Mesenchymal stem cell (in vitro differentiated cells and primary cell): ENCODE measurements around the gene TCAIM.

ENCODE experiments used
- DNase-seq: peaks from one replicate; pipeline ENCODE4 v3.0.0-alpha.2; 2013
- H2AFZ ChIP-seq: one replicate; pipeline ENCODE4 v1.6.1; 2013; ENCODE audit warnings: low read depth, mild to moderate bottlenecking, control low read depth, inconsistent platforms, low read length, moderate library complexity
- H2AK5ac ChIP-seq: 2 replicates; pipeline ENCODE4 v1.6.1; 2013; ENCODE audit warnings: low read length, moderate library complexity, mild to moderate bottlenecking, inconsistent platforms; ENCODE audit not compliant: severe bottlenecking
- H2BK120ac ChIP-seq: one replicate; pipeline ENCODE4 v1.6.1; 2013; ENCODE audit warnings: low read depth, mild to moderate bottlenecking, inconsistent platforms, low read length, moderate library complexity
- H2BK12ac ChIP-seq, 2 experiments: one replicate each; pipeline ENCODE4 v1.6.1; 2013; ENCODE audit warnings: inconsistent platforms in 2 of 2, low read length in 2 of 2, mild to moderate bottlenecking in 2 of 2, moderate library complexity in 2 of 2, control low read depth in 1 of 2
- H2BK15ac ChIP-seq: one replicate; pipeline ENCODE4 v1.6.1; 2013; ENCODE audit warnings: mild to moderate bottlenecking, low read depth, inconsistent platforms; ENCODE audit not compliant: poor library complexity, severe bottlenecking
- H2BK5ac ChIP-seq: 2 replicates; pipeline ENCODE4 v1.6.1; 2013; ENCODE audit warnings: low read depth, mild to moderate bottlenecking, low read length, control low read depth, inconsistent platforms; ENCODE audit not compliant: poor library complexity, severe bottlenecking
- H3K14ac ChIP-seq, 2 experiments: one replicate each; pipeline ENCODE4 v1.6.1; 2013; ENCODE audit warnings: inconsistent platforms in 2 of 2, low read length in 2 of 2, control low read depth in 1 of 2, mild to moderate bottlenecking in 1 of 2, moderate library complexity in 1 of 2
- H3K18ac ChIP-seq, 2 experiments: one replicate each; pipeline ENCODE4 v1.6.1; 2013; ENCODE audit warnings: inconsistent platforms in 2 of 2, low read length in 2 of 2, control low read depth in 1 of 2, low read depth in 1 of 2, mild to moderate bottlenecking in 1 of 2
- H3K23ac ChIP-seq, 2 experiments: one replicate each; pipeline ENCODE4 v1.6.1; 2013; ENCODE audit warnings: inconsistent platforms in 2 of 2, low read length in 2 of 2, mild to moderate bottlenecking in 2 of 2, moderate library complexity in 2 of 2, control low read depth in 1 of 2
- H3K27ac ChIP-seq: 2 replicates; pipeline ENCODE4 v1.5.1; 2013; ENCODE audit warnings: mild to moderate bottlenecking, moderate library complexity, low read length, control low read depth, inconsistent platforms; ENCODE audit not compliant: poor library complexity, severe bottlenecking
- H3K27me3 ChIP-seq, 2 experiments: 2 replicates each; pipeline versions ENCODE4 v1.6.1 to v1.7.0; 2013; ENCODE audit warnings: low read length in 2 of 2, mild to moderate bottlenecking in 2 of 2, moderate library complexity in 2 of 2, control low read depth in 1 of 2, inconsistent platforms in 1 of 2; ENCODE audit not compliant: control insufficient read depth in 1 of 2, insufficient read depth in 1 of 2
- H3K36me3 ChIP-seq, 2 experiments: 2 replicates each; pipeline versions ENCODE4 v1.6.1 to v1.7.0; 2013; ENCODE audit warnings: low read length in 2 of 2, control low read depth in 1 of 2, inconsistent platforms in 1 of 2, low read depth in 1 of 2, mild to moderate bottlenecking in 1 of 2; ENCODE audit not compliant: insufficient read depth in 2 of 2, control insufficient read depth in 1 of 2
- H3K4ac ChIP-seq, 2 experiments: one replicate each; pipeline ENCODE4 v1.6.1; 2013; ENCODE audit warnings: inconsistent platforms in 2 of 2, low read length in 2 of 2, mild to moderate bottlenecking in 2 of 2, moderate library complexity in 2 of 2, control low read depth in 1 of 2, low read depth in 1 of 2
- H3K4me1 ChIP-seq: 2 replicates; pipeline ENCODE4 v1.6.1; 2013; ENCODE audit warnings: low read depth, low read length, control low read depth; ENCODE audit not compliant: control insufficient read depth, insufficient read depth
- H3K4me2 ChIP-seq: 2 replicates; pipeline ENCODE4 v1.6.1; 2013; ENCODE audit warnings: low read length, mild to moderate bottlenecking, inconsistent platforms; ENCODE audit not compliant: poor library complexity, severe bottlenecking
- H3K4me3 ChIP-seq, 2 experiments: 2 replicates each; pipeline versions ENCODE4 v1.5.1 to v1.7.0; 2013; ENCODE audit warnings: low read length in 2 of 2, mild to moderate bottlenecking in 2 of 2, control low read depth in 1 of 2, low read depth in 1 of 2; ENCODE audit not compliant: insufficient read depth in 1 of 2
- H3K79me1 ChIP-seq: replicated peaks from 2 replicates; pipeline ENCODE4 v1.6.1; 2013; ENCODE audit warnings: mild to moderate bottlenecking, control low read depth, low read length, inconsistent platforms; ENCODE audit not compliant: poor library complexity, severe bottlenecking
- H3K9ac ChIP-seq: 2 replicates; pipeline ENCODE4 v1.7.0; 2013; ENCODE audit warnings: mild to moderate bottlenecking, low read length, moderate library complexity
- H3K9me3 ChIP-seq: 2 replicates; pipeline ENCODE4 v1.7.0; 2013; ENCODE audit warnings: mild to moderate bottlenecking, low read length; ENCODE audit not compliant: control insufficient read depth
- H4K8ac ChIP-seq: one replicate; pipeline ENCODE4 v1.6.1; 2013; ENCODE audit warnings: inconsistent platforms, mild to moderate bottlenecking, low read length, moderate library complexity
- H4K91ac ChIP-seq: one replicate; pipeline ENCODE4 v1.6.1; 2013; ENCODE audit warnings: mild to moderate bottlenecking, low read length, inconsistent platforms
- WGBS: methylation state at CpG from one replicate; pipeline ENCODE4 v1.1.7; 2013; ENCODE audit warnings: mixed read lengths; 5-methylcytosine and 5-hydroxymethylcytosine counted together

TCAIM gene

DNA sequence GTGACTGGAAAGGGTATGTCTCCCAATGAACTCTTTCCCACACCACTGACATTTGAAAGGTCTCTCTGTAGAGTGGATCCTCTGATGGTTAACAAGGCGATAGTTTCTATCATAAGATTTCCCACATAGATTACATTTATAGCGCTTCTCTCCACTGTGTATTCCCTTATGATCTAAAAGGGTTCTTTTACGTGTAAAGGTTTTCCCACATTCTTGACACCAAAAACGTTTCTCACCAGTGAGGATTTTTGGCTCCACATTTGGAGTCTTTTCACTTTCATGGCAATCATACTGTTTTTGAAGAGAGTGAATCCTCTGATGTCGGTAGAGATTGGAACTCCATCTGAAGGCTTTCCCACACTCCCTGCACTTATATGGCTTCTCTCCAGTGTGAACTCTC is 108.4 kb downstream of the TCAIM start:
- H3K14ac ChIP-seq, result no peak overlapping the region
- H3K4ac ChIP-seq, result no peak overlapping the region
- H3K4me3 ChIP-seq, result peak overlapping the region in 1 of 2 experiments; percentile 11
- H3K9ac ChIP-seq, result no peak overlapping the region
- H2AK5ac ChIP-seq, result no peak overlapping the region
- no peak overlapping the region for H2BK120ac ChIP-seq
- no peak overlapping the region for H2BK5ac ChIP-seq
- 100% methylated on average over 3 of the region's 5 CpGs for WGBS
- H2BK15ac ChIP-seq, result no peak overlapping the region
- H3K9me3 ChIP-seq, result peaks cover 37% of the 10 kb centered on the region
- H4K8ac ChIP-seq, result no peak overlapping the region
- no peak overlapping the region for H3K27ac ChIP-seq
- H3K18ac ChIP-seq, result no peak overlapping the region
- no peak overlapping the region for H4K91ac ChIP-seq
- no peaks in the 10 kb centered on the region for H3K27me3 ChIP-seq
- H3K36me3 ChIP-seq, result peaks cover 76 to 86% of the 10 kb centered on the region in 2 experiments
- no peak overlapping the region for H3K4me2 ChIP-seq
- no peak overlapping the region for H2AFZ ChIP-seq
- H2BK12ac ChIP-seq, result no peak overlapping the region
- peaks cover 53% of the 10 kb centered on the region for H3K79me1 ChIP-seq
- DNase-seq, result no peak
- H3K23ac ChIP-seq, result no peak overlapping the region
- H3K4me1 ChIP-seq, result no peaks in the 10 kb centered on the region

GRCh38 chr3:44451441-44451840 is 112.9 kb downstream of the TCAIM start:
- Histone ChIP-seq H2AFZ (no peak overlapping the region), H3K9ac (no peak overlapping the region), H3K4me3 (no peak overlapping the region), H4K8ac (no peak overlapping the region), H3K18ac (no peak overlapping the region), H2BK120ac (no peak overlapping the region), H3K9me3 (peaks cover 36% of the 10 kb centered on the region), H3K4ac (no peak overlapping the region), H2AK5ac (no peak overlapping the region), H3K79me1 (peaks cover 46% of the 10 kb centered on the region), H3K23ac (no peak overlapping the region), H3K27ac (no peak overlapping the region), H4K91ac (no peak overlapping the region), H3K36me3 (peaks cover 73 to 92% of the 10 kb centered on the region in 2 experiments), H2BK15ac (no peak overlapping the region), H3K4me1 (no peaks in the 10 kb centered on the region), H3K4me2 (no peak overlapping the region), H3K27me3 (no peaks in the 10 kb centered on the region), H3K14ac (no peak overlapping the region), H2BK12ac (no peak overlapping the region), H2BK5ac (no peak overlapping the region)
- 100% methylated on average over 3 of the region's 3 CpGs for WGBS
- DNase-seq, result no peak

DNA sequence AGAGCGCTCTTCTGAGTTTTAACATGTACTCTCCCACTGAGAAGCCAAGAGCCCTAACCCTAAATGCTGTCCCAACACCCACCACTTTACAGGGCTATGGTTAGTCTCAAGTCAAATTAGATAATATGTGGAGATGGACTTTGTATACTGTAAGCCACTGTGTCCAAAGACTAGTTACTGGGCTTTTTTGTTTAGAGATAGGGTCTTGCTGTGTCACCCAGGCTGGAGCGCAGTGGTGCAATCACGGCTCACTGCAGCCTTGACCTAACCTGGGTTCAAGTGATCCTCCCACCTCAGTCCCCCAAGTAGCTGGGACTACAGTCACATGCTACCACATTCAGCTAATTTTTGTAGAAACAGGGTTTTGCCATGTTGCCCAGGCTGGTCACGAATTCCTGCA is 115.7 kb downstream of the TCAIM start:
- Histone ChIP-seq H2BK120ac (no peak overlapping the region), H3K4me1 (no peaks in the 10 kb centered on the region), H3K27ac (no peak overlapping the region), H3K23ac (no peak overlapping the region), H3K4me2 (no peak overlapping the region), H2BK5ac (no peak overlapping the region), H2BK12ac (no peak overlapping the region), H3K4ac (no peak overlapping the region), H3K9me3 (peaks cover 8% of the 10 kb centered on the region), H3K18ac (no peak overlapping the region), H2AFZ (no peak overlapping the region), H2BK15ac (no peak overlapping the region), H3K14ac (no peak overlapping the region), H4K91ac (no peak overlapping the region), H3K9ac (no peak overlapping the region), H2AK5ac (no peak overlapping the region), H3K27me3 (no peaks in the 10 kb centered on the region), H3K79me1 (peaks cover 43% of the 10 kb centered on the region), H4K8ac (no peak overlapping the region), H3K36me3 (peaks cover 65 to 86% of the 10 kb centered on the region in 2 experiments), H3K4me3 (no peak overlapping the region)
- no peak for DNase-seq
- 96% methylated on average over 3 of the region's 4 CpGs for WGBS

GRCh38 chr3:44455318-44455717 is 116.8 kb downstream of the TCAIM start:
- H3K4me1 ChIP-seq, result no peaks in the 10 kb centered on the region
- no peak overlapping the region for H2AK5ac ChIP-seq
- H3K4me2 ChIP-seq, result no peak overlapping the region
- H2BK15ac ChIP-seq, result no peak overlapping the region
- no peaks in the 10 kb centered on the region for H3K9me3 ChIP-seq
- H2AFZ ChIP-seq, result no peak overlapping the region
- no peak overlapping the region for H2BK120ac ChIP-seq
- no peak overlapping the region for H3K9ac ChIP-seq
- no peak overlapping the region for H2BK12ac ChIP-seq
- H4K91ac ChIP-seq, result no peak overlapping the region
- 100% methylated on average over 10 of the region's 10 CpGs for WGBS
- no peak overlapping the region for H3K4ac ChIP-seq
- H3K18ac ChIP-seq, result no peak overlapping the region
- peaks cover 42% of the 10 kb centered on the region for H3K79me1 ChIP-seq
- H3K27ac ChIP-seq, result no peak overlapping the region
- no peak overlapping the region for H3K4me3 ChIP-seq
- no peak overlapping the region for H3K23ac ChIP-seq
- H3K27me3 ChIP-seq, result no peaks in the 10 kb centered on the region
- no peak overlapping the region for H4K8ac ChIP-seq
- H3K14ac ChIP-seq, result no peak overlapping the region
- H2BK5ac ChIP-seq, result no peak overlapping the region
- H3K36me3 ChIP-seq, result peaks cover 55 to 81% of the 10 kb centered on the region in 2 experiments
- DNase-seq, result no peak
